GM23338 (cell line): Measurements from ENCODE around the gene GBX1. TPM values are rescaled to one million over a fixed set of nuclear protein-coding genes. Genes with fewer than 3 reads are reported as not detected.

ENCODE experiments used
- ATAC-seq: fragments of 200-7000 bp; cut with Tn5 transposase; 3 replicates; pipeline ENCODE4 v1.9.1; 2020
- DNase-seq: peaks from one replicate; pipeline ENCODE4 v3.0.0-alpha.2; 2015; ENCODE audit warnings: low spot score
- H2AFZ ChIP-seq: fragments of 200-600 bp; sonication (generic); 2 replicates; pipeline ENCODE4 v1.8.0; 2016; ENCODE audit warnings: antibody characterized with exemption, mild to moderate bottlenecking, moderate library complexity
- H3F3A ChIP-seq: fragments of 200-600 bp; sonication (generic); replicated peaks from 2 replicates; pipeline ENCODE4 v1.8.0; 2017; ENCODE audit warnings: antibody characterized with exemption, mixed run types, low read depth
- H3K27ac ChIP-seq: fragments of 200-600 bp; sonication (generic); 2 replicates; pipeline ENCODE4 v1.6.1; 2016; ENCODE audit warnings: low read depth
- H3K27me3 ChIP-seq: fragments of 200-600 bp; sonication (generic); 2 replicates; pipeline ENCODE4 v1.8.0; 2016; ENCODE audit warnings: mild to moderate bottlenecking, mixed run types, moderate library complexity; ENCODE audit not compliant: insufficient read depth
- H3K36me3 ChIP-seq: fragments of 200-600 bp; sonication (generic); 2 replicates; pipeline ENCODE4 v1.8.0; 2016; ENCODE audit warnings: mild to moderate bottlenecking; ENCODE audit not compliant: insufficient read depth
- H3K4me1 ChIP-seq: fragments of 200-600 bp; sonication (generic); 2 replicates; pipeline ENCODE4 v1.8.0; 2016; ENCODE audit warnings: mild to moderate bottlenecking, moderate library complexity; ENCODE audit not compliant: insufficient read depth
- H3K4me2 ChIP-seq: fragments of 200-600 bp; sonication (generic); 2 replicates; pipeline ENCODE4 v1.7.1; 2017; ENCODE audit warnings: mixed run types
- H3K4me3 ChIP-seq: fragments of 200-600 bp; sonication (generic); 2 replicates; pipeline ENCODE4 v1.6.1; 2016; ENCODE audit warnings: mixed run types
- H3K79me2 ChIP-seq: fragments of 200-600 bp; sonication (generic); replicated peaks from 2 replicates; pipeline ENCODE4 v1.8.0; 2017; ENCODE audit warnings: mild to moderate bottlenecking; ENCODE audit not compliant: insufficient read depth
- H3K9me2 ChIP-seq: fragments of 200-600 bp; sonication (generic); 2 replicates; pipeline ENCODE4 v1.8.0; 2017; ENCODE audit not compliant: insufficient read depth
- H4K20me1 ChIP-seq: fragments of 200-600 bp; sonication (generic); replicated peaks from 2 replicates; pipeline ENCODE4 v1.8.0; 2017; ENCODE audit warnings: mild to moderate bottlenecking; ENCODE audit not compliant: insufficient read depth
- H3K27ac Mint-ChIP-seq: 2 replicates; pipeline ENCODE4 v1.8.0; 2020; ENCODE audit warnings: inconsistent platforms, mild to moderate bottlenecking, moderate library complexity, mixed read lengths
- H3K27me3 Mint-ChIP-seq: 3 replicates; pipeline ENCODE4 v1.8.0; 2022; ENCODE audit warnings: low read depth, mild to moderate bottlenecking, moderate library complexity, mixed read lengths, inconsistent platforms; ENCODE audit not compliant: insufficient read depth, poor library complexity
- H3K36me3 Mint-ChIP-seq: 3 replicates; pipeline ENCODE4 v1.8.0; 2021; ENCODE audit warnings: low read depth, mild to moderate bottlenecking, inconsistent platforms, moderate library complexity, mixed read lengths
- H3K4me1 Mint-ChIP-seq: 3 replicates; pipeline ENCODE4 v1.8.0; 2020; ENCODE audit warnings: mild to moderate bottlenecking, inconsistent platforms, mixed read lengths
- H3K4me3 Mint-ChIP-seq: 3 replicates; pipeline ENCODE4 v1.8.0; 2021; ENCODE audit warnings: moderate library complexity, mild to moderate bottlenecking, inconsistent platforms, mixed read lengths
- H3K9me3 Mint-ChIP-seq: 3 replicates; pipeline ENCODE4 v1.8.0; 2020; ENCODE audit warnings: moderate library complexity, mild to moderate bottlenecking, inconsistent platforms, mixed read lengths
- ETS1 ChIP-seq: IDR thresholded peaks from 2 replicates; pipeline ENCODE4 v1.6.1; 2016; ENCODE audit warnings: antibody characterized with exemption
- EZH2 ChIP-seq: fragments of 200-600 bp; sonication (generic); IDR thresholded peaks from one replicate; pipeline ENCODE4 v1.8.0; 2017; ENCODE audit warnings: antibody characterized with exemption, mild to moderate bottlenecking, low read depth; ENCODE audit not compliant: unreplicated experiment
- POLR2AphosphoS5 ChIP-seq: IDR thresholded peaks from 2 replicates; pipeline ENCODE4 v1.6.1; 2016; ENCODE audit warnings: antibody characterized with exemption, low read depth
- STAT1 ChIP-seq: IDR thresholded peaks from one replicate; pipeline ENCODE4 v1.6.1; 2016; ENCODE audit warnings: antibody characterized with exemption; ENCODE audit not compliant: unreplicated experiment
- ZNF114 ChIP-seq: fragments of 250-450 bp; sonication (Bioruptor Pico); IDR thresholded peaks from 2 replicates; pipeline ENCODE4 v1.5.0; 2020; ENCODE audit warnings: mild to moderate bottlenecking, moderate library complexity
- ZNF331 ChIP-seq: fragments of 250-450 bp; sonication (Bioruptor Pico); IDR thresholded peaks from 2 replicates; pipeline ENCODE4 v1.5.0; 2020; ENCODE audit warnings: low read depth, mild to moderate bottlenecking, moderate library complexity
- polyA plus RNA-seq: library from polyadenylated mRNA; unstranded; fragments of >200 nt; fragmentation: Nextera tagmentation; extraction: Ambion mirVana; gene quantifications from 2 replicates; pipeline ENCODE4 v1.2.1, GENCODE V29; 2016
- total RNA-seq: library from RNA; depleted of rRNA; stranded (reverse); fragments of >200 nt; shearing (Covaris generic); gene quantifications from 2 replicates; pipeline ENCODE4 v1.2.3, GENCODE V29; 2014
- TF ChIP-seq, protein P1 (sequence below): IDR thresholded peaks from one replicate; pipeline ENCODE4 v1.6.1; 2018; ENCODE audit warnings: antibody characterized with exemption; ENCODE audit not compliant: unreplicated experiment
- TF ChIP-seq, protein P2 (sequence below), 2 experiments: fragments of 200-600 bp in 1 of 2; sonication (generic) in 1 of 2; conservative IDR thresholded peaks; 2 replicates each; pipeline versions ENCODE4 v1.5.1 to v1.6.1; 2016 to 2017; ENCODE audit warnings: antibody characterized with exemption in 2 of 2, low read depth in 2 of 2, mild to moderate bottlenecking in 2 of 2, moderate library complexity in 1 of 2

GBX1 gene
- total and polyA plus RNA-seq, 2 experiments from 2014 or later = 0.24 TPM; not detected in 1

DNA sequence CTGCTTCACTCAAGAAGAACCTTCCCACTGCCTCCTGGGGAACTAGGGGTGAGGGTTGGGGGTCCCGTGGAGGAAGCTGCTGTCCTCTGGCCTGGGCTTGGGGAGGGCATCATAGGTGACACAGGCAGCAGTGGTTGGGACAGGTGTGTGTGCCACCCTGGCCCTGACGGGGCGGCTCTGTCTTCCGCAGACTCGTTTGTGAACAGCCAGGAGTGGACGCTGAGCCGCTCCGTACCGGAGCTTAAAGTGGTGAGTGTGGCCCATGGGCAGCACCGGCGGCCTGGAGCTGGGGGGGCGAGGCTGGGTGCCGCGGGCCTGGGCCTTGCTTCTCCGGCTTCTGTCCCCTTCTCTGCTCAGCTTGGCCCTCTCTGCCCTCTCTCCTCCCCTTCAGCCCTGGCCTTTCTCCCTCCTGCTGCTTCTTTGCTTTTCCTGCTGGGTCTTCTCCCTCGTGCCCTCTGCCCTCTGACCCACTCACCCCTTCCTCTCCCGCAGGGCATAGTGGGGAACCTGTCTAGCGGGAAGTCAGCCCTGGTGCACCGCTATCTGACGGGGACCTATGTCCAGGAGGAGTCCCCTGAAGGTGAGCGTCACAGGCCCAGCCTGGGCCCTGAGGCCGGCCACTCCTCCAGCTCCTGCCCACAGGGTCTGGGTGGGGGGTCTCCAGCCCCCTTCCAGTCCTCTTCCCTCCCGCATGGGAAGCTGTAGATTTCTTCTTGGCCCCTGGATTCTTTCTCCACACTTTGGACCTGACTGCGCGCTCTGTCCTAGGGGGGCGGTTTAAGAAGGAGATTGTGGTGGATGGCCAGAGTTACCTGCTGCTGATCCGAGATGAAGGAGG lies 50.7 kb downstream of the GBX1 start:
- TF ChIP-seq STAT1 (no peak), ZNF331 (CRISPR knock-in tag) (no peak), POLR2AphosphoS5 (no peak), ZNF114 (CRISPR knock-in tag) (no peak), ETS1 (no peak)
- TF ChIP-seq, protein P1, sequence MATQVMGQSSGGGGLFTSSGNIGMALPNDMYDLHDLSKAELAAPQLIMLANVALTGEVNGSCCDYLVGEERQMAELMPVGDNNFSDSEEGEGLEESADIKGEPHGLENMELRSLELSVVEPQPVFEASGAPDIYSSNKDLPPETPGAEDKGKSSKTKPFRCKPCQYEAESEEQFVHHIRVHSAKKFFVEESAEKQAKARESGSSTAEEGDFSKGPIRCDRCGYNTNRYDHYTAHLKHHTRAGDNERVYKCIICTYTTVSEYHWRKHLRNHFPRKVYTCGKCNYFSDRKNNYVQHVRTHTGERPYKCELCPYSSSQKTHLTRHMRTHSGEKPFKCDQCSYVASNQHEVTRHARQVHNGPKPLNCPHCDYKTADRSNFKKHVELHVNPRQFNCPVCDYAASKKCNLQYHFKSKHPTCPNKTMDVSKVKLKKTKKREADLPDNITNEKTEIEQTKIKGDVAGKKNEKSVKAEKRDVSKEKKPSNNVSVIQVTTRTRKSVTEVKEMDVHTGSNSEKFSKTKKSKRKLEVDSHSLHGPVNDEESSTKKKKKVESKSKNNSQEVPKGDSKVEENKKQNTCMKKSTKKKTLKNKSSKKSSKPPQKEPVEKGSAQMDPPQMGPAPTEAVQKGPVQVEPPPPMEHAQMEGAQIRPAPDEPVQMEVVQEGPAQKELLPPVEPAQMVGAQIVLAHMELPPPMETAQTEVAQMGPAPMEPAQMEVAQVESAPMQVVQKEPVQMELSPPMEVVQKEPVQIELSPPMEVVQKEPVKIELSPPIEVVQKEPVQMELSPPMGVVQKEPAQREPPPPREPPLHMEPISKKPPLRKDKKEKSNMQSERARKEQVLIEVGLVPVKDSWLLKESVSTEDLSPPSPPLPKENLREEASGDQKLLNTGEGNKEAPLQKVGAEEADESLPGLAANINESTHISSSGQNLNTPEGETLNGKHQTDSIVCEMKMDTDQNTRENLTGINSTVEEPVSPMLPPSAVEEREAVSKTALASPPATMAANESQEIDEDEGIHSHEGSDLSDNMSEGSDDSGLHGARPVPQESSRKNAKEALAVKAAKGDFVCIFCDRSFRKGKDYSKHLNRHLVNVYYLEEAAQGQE = no peak
- H3K4me1 Mint-ChIP-seq = peaks cover 24% of the 10 kb centered on the region
- no peak overlapping the region for H3K27ac ChIP-seq
- no peaks in the 10 kb centered on the region for H3K36me3 ChIP-seq
- DNase-seq (no peak), ATAC-seq (no peak)
- no peak overlapping the region for H3K4me3 ChIP-seq
- no peak overlapping the region for H3K4me3 Mint-ChIP-seq
- peaks cover 10% of the 10 kb centered on the region for H3K79me2 ChIP-seq
- H3K27me3 Mint-ChIP-seq = peaks cover 26% of the 10 kb centered on the region
- no peak overlapping the region for H3K4me2 ChIP-seq
- H3K36me3 Mint-ChIP-seq = peaks cover 26% of the 10 kb centered on the region
- peaks cover 10% of the 10 kb centered on the region for H3F3A ChIP-seq
- no peak overlapping the region for H3K27ac Mint-ChIP-seq
- peaks cover 23% of the 10 kb centered on the region for H3K27me3 ChIP-seq
- peaks cover 40% of the 10 kb centered on the region for H4K20me1 ChIP-seq
- no peaks in the 10 kb centered on the region for H3K9me3 Mint-ChIP-seq
- H3K4me1 ChIP-seq = peaks cover 18% of the 10 kb centered on the region
- no peaks in the 10 kb centered on the region for H3K9me2 ChIP-seq
- no peak overlapping the region for H2AFZ ChIP-seq

- H3K36me3 ChIP-seq = no peaks in the 10 kb centered on the region
- no peak overlapping the region for H3K27ac Mint-ChIP-seq
- H3K27ac ChIP-seq = no peak overlapping the region
- peak overlapping the region; percentile 72 for H3K4me3 Mint-ChIP-seq
- peak overlapping the region; percentile 81 for H3K4me2 ChIP-seq
- H3F3A ChIP-seq = peaks cover 10% of the 10 kb centered on the region
- ATAC-seq (peak; percentile 15), DNase-seq (peak; percentile 63)
- no peaks in the 10 kb centered on the region for H3K9me2 ChIP-seq
- peaks cover 47% of the 10 kb centered on the region for H4K20me1 ChIP-seq
- peaks cover 18% of the 10 kb centered on the region for H3K36me3 Mint-ChIP-seq
- peaks cover 26% of the 10 kb centered on the region for H3K27me3 Mint-ChIP-seq
- H3K4me1 ChIP-seq = peaks cover 18% of the 10 kb centered on the region
- H3K9me3 Mint-ChIP-seq = no peaks in the 10 kb centered on the region
- H3K4me3 ChIP-seq = peak overlapping the region; percentile 57
- no peak overlapping the region for H2AFZ ChIP-seq
- peaks cover 25% of the 10 kb centered on the region for H3K27me3 ChIP-seq
- peaks cover 13% of the 10 kb centered on the region for H3K79me2 ChIP-seq
- H3K4me1 Mint-ChIP-seq = peaks cover 20% of the 10 kb centered on the region
- TF ChIP-seq ZNF114 (CRISPR knock-in tag) (no peak), EZH2 (no peak), STAT1 (no peak)
- TF ChIP-seq, protein P2, sequence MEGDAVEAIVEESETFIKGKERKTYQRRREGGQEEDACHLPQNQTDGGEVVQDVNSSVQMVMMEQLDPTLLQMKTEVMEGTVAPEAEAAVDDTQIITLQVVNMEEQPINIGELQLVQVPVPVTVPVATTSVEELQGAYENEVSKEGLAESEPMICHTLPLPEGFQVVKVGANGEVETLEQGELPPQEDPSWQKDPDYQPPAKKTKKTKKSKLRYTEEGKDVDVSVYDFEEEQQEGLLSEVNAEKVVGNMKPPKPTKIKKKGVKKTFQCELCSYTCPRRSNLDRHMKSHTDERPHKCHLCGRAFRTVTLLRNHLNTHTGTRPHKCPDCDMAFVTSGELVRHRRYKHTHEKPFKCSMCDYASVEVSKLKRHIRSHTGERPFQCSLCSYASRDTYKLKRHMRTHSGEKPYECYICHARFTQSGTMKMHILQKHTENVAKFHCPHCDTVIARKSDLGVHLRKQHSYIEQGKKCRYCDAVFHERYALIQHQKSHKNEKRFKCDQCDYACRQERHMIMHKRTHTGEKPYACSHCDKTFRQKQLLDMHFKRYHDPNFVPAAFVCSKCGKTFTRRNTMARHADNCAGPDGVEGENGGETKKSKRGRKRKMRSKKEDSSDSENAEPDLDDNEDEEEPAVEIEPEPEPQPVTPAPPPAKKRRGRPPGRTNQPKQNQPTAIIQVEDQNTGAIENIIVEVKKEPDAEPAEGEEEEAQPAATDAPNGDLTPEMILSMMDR (conservative IDR thresholded peaks at IDR 0.05; ENCODE audit: low read depth in 2 of 2) = no peak
Observed at GRCh38 chr7:151115836-151116418, 51.6 kb downstream of the GBX1 start.
